Endodermal cell (in vitro differentiated cells): ENCODE data around the gene S100A5. TPM values are rescaled to one million over a fixed set of nuclear protein-coding genes. Genes with fewer than 3 reads are reported as not detected.
"Not testable (repeated sequence)": the region's sequence is repeated elsewhere in the genome, so short reads cannot be mapped to it uniquely, and the experiment has no call there.

Experiments used
- DNase-seq: peaks from one replicate; pipeline ENCODE4 v3.0.0-alpha.2; 2017
- H3K27ac ChIP-seq: 2 replicates; pipeline ENCODE4 v1.5.1; 2013; ENCODE audit warnings: mild to moderate bottlenecking, low read depth, low read length, moderate library complexity
- H3K27me3 ChIP-seq: 2 replicates; pipeline ENCODE4 v1.6.1; 2013; ENCODE audit warnings: mild to moderate bottlenecking, low read length, moderate library complexity; ENCODE audit not compliant: insufficient read depth, control insufficient read depth, poor library complexity, severe bottlenecking
- H3K36me3 ChIP-seq: 2 replicates; pipeline ENCODE4 v1.7.0; 2013; ENCODE audit warnings: mild to moderate bottlenecking, low read length, moderate library complexity; ENCODE audit not compliant: control insufficient read depth, insufficient read depth
- H3K4me1 ChIP-seq: one replicate; pipeline ENCODE4 v1.7.0; 2013; ENCODE audit warnings: low read length; ENCODE audit not compliant: control insufficient read depth, insufficient read depth
- H3K4me3 ChIP-seq: 2 replicates; pipeline ENCODE4 v1.5.1; 2013; ENCODE audit warnings: mild to moderate bottlenecking, low read length, moderate library complexity
- H3K9ac ChIP-seq: 2 replicates; pipeline ENCODE4 v1.6.1; 2013; ENCODE audit warnings: mild to moderate bottlenecking, low read length, moderate library complexity; ENCODE audit not compliant: poor library complexity, severe bottlenecking; ENCODE audit errors: extremely low read depth
- H3K9me3 ChIP-seq: 2 replicates; pipeline ENCODE4 v1.6.1; 2013; ENCODE audit warnings: mild to moderate bottlenecking, low read length, moderate library complexity; ENCODE audit not compliant: control insufficient read depth
- H3K27ac Mint-ChIP-seq: 2 replicates; pipeline ENCODE4 v1.8.0; 2020; ENCODE audit warnings: mixed read lengths
- H3K27me3 Mint-ChIP-seq: 2 replicates; pipeline ENCODE4 v1.8.0; 2021; ENCODE audit warnings: mild to moderate bottlenecking, mixed read lengths; ENCODE audit not compliant: insufficient read depth
- H3K36me3 Mint-ChIP-seq: 2 replicates; pipeline ENCODE4 v1.8.0; 2020; ENCODE audit warnings: low read depth, mixed read lengths
- H3K4me1 Mint-ChIP-seq: 2 replicates; pipeline ENCODE4 v1.8.0; 2020; ENCODE audit warnings: mixed read lengths
- H3K4me3 Mint-ChIP-seq: 2 replicates; pipeline ENCODE4 v1.8.0; 2020; ENCODE audit warnings: mild to moderate bottlenecking, moderate library complexity, mixed read lengths
- H3K9me3 Mint-ChIP-seq: 2 replicates; pipeline ENCODE4 v1.8.0; 2020; ENCODE audit warnings: mild to moderate bottlenecking, mixed read lengths
- CTCF ChIP-seq: fragments of 200-600 bp; sonication (generic); conservative IDR thresholded peaks from 2 replicates; pipeline ENCODE4 v1.5.0; 2021; ENCODE audit warnings: antibody characterized with exemption, mild to moderate bottlenecking
- WGBS, 2 experiments: methylation state at CpG; one replicate each; pipeline versions ENCODE4 v1.1.5 to v1.1.7; 2013; ENCODE audit warnings: missing lambda C conversion rate in 2 of 2, mixed read lengths in 1 of 2; ENCODE audit not compliant: insufficient coverage in 1 of 2, insufficient read length in 1 of 2; 5-methylcytosine and 5-hydroxymethylcytosine counted together
- total RNA-seq, 2 donors: library from RNA; stranded (reverse); fragmentation: NEBNext Ultra II Directional in 1 of 2; extraction: Animal tissue kit (Norgen Biotek cat#: 25700) in 1 of 2; gene quantifications; 2 replicates in 1 of 2; 3 replicates in 1 of 2; pipeline ENCODE4 v1.2.1, GENCODE V29; 2021

Gene S100A5
- total RNA-seq, 2 donors from 2014 or later: not detected

GRCh38 chr1:153563991-153564390 is 23.3 kb upstream of the S100A5 start:
- TF ChIP-seq CTCF: no peak
- 83 to 93% methylated on average over 6 to 7 of the region's 7 CpGs for WGBS, 2 experiments
- H3K27me3 ChIP-seq: no peaks in the 10 kb centered on the region
- no peaks in the 10 kb centered on the region for H3K27me3 Mint-ChIP-seq
- no peak overlapping the region for H3K4me3 ChIP-seq
- H3K27ac Mint-ChIP-seq: no peak overlapping the region
- H3K4me1 Mint-ChIP-seq: peaks cover 27% of the 10 kb centered on the region
- no peaks in the 10 kb centered on the region for H3K9me3 Mint-ChIP-seq
- no peaks in the 10 kb centered on the region for H3K9me3 ChIP-seq
- no peak overlapping the region for H3K27ac ChIP-seq
- H3K36me3 Mint-ChIP-seq: no peaks in the 10 kb centered on the region
- no peaks in the 10 kb centered on the region for H3K36me3 ChIP-seq
- peaks cover 11% of the 10 kb centered on the region for H3K4me1 ChIP-seq
- no peak overlapping the region for H3K9ac ChIP-seq
- peak; percentile 50 for DNase-seq
- H3K4me3 Mint-ChIP-seq: no peak overlapping the region

GRCh38 chr1:153563483-153563901 is 22.8 kb upstream of the S100A5 start:
- Mint-ChIP-seq H3K9me3 (no peaks in the 10 kb centered on the region), H3K4me3 (no peak overlapping the region), H3K27ac (no peak overlapping the region), H3K36me3 (no peaks in the 10 kb centered on the region), H3K27me3 (no peaks in the 10 kb centered on the region), H3K4me1 (peaks cover 23% of the 10 kb centered on the region)
- WGBS, 2 experiments: 93 to 100% methylated on average over 2 to 6 of the region's 6 CpGs
- Histone ChIP-seq H3K9ac (no peak overlapping the region), H3K4me1 (peaks cover 11% of the 10 kb centered on the region), H3K27ac (no peak overlapping the region), H3K27me3 (no peaks in the 10 kb centered on the region), H3K36me3 (no peaks in the 10 kb centered on the region), H3K9me3 (no peaks in the 10 kb centered on the region), H3K4me3 (no peak overlapping the region)
- TF ChIP-seq CTCF: no peak
- no peak for DNase-seq

GRCh38 chr1:153562021-153562420 is 21.3 kb upstream of the S100A5 start:
- WGBS, 2 experiments: 94 to 100% methylated on average over 3 of the region's 3 CpGs
- H3K9me3 Mint-ChIP-seq, H3K4me3 ChIP-seq, H3K27me3 Mint-ChIP-seq, H3K4me1 ChIP-seq, H3K27ac ChIP-seq, H3K36me3 ChIP-seq, H3K9me3 ChIP-seq, H3K27ac Mint-ChIP-seq, H3K4me3 Mint-ChIP-seq, H3K9ac ChIP-seq, DNase-seq, H3K36me3 Mint-ChIP-seq, H3K27me3 ChIP-seq: not testable (repeated sequence)
- H3K4me1 Mint-ChIP-seq: peaks cover 12% of the 10 kb centered on the region

GRCh38 chr1:153561466-153561985 is 20.8 kb upstream of the S100A5 start:
- H3K4me1 Mint-ChIP-seq: peaks cover 7% of the 10 kb centered on the region
- H3K27ac Mint-ChIP-seq: no peak overlapping the region
- H3K36me3 ChIP-seq: no peaks in the 10 kb centered on the region
- TF ChIP-seq CTCF: no peak
- no peaks in the 10 kb centered on the region for H3K27me3 Mint-ChIP-seq
- no peaks in the 10 kb centered on the region for H3K27me3 ChIP-seq
- no peaks in the 10 kb centered on the region for H3K9me3 Mint-ChIP-seq
- 92 to 100% methylated on average over 3 of the region's 3 CpGs for WGBS, 2 experiments
- no peak for DNase-seq
- H3K4me3 ChIP-seq: no peak overlapping the region
- H3K9me3 ChIP-seq: no peaks in the 10 kb centered on the region
- peaks cover 2% of the 10 kb centered on the region for H3K4me1 ChIP-seq
- H3K27ac ChIP-seq: no peak overlapping the region
- no peaks in the 10 kb centered on the region for H3K36me3 Mint-ChIP-seq
- no peak overlapping the region for H3K4me3 Mint-ChIP-seq
- H3K9ac ChIP-seq: no peak overlapping the region
